HEK293 (cell line): ENCODE results near the gene KIAA1328.
A peak's percentile ranks its signal among the peaks of the same experiment; 100 is the strongest.

Experiments used
- CTCF ChIA-PET: fragments of 350-600 bp; formaldehyde crosslinking; extraction: SDS; loops from one replicate; lab custom pipeline; 2021; ENCODE audit warnings: antibody characterized with exemption; lab: Yijun Ruan, JAX
- POLR2A ChIA-PET: fragments of 300-600 bp; formaldehyde crosslinking; extraction: SDS; loops from one replicate; lab custom pipeline; 2020; ENCODE audit warnings: antibody characterized with exemption, inconsistent platforms; lab: Yijun Ruan, JAX
- H3K27ac ChIP-seq: fragments of 200-500 bp; sonication (Bioruptor generic); 2 replicates; pipeline ENCODE4 v1.5.1; 2014; ENCODE audit warnings: low read depth, low read length, control low read depth, inconsistent platforms; ENCODE audit errors: extremely low read depth
- H3K36me3 ChIP-seq, 2 experiments: fragments of 200-500 bp in 1 of 2; sonication (Bioruptor generic) in 1 of 2; 1 replicate in 1 of 2; 2 replicates in 1 of 2; pipeline ENCODE4 v1.5.1; 2014 to 2017; ENCODE audit warnings: inconsistent platforms in 2 of 2, low read length in 2 of 2; ENCODE audit not compliant: control insufficient read depth in 2 of 2, insufficient read depth in 1 of 2
- H3K4me1 ChIP-seq: fragments of 200-500 bp; sonication (Bioruptor generic); 2 replicates; pipeline ENCODE4 v1.5.1; 2014; ENCODE audit warnings: mild to moderate bottlenecking, low read length, inconsistent platforms; ENCODE audit not compliant: control insufficient read depth, insufficient read depth
- H3K4me3 ChIP-seq: 2 replicates; pipeline ENCODE4 v1.5.1; 2011; ENCODE audit warnings: low read depth, mild to moderate bottlenecking, control low read depth, low read length, moderate library complexity
- H3K9me3 ChIP-seq: fragments of 200-500 bp; sonication (Bioruptor generic); 2 replicates; pipeline ENCODE4 v1.5.1; 2014; ENCODE audit warnings: low read depth, low read length, inconsistent platforms; ENCODE audit not compliant: control insufficient read depth, insufficient read depth
- CTCF ChIP-seq: fragments of 450-650 bp; formaldehyde crosslinking; IDR thresholded peaks from 2 replicates; pipeline ENCODE4 v1.5.1; 2016; ENCODE audit warnings: missing biosample characterization, missing genetic modification characterization
- HOXA7 ChIP-seq: sonication (generic); formaldehyde crosslinking; IDR thresholded peaks from 2 replicates; pipeline ENCODE4 v1.8.1; 2022; ENCODE audit warnings: missing genetic modification reagents, borderline replicate concordance
- HOXC10 ChIP-seq: sonication (generic); formaldehyde crosslinking; IDR thresholded peaks from 2 replicates; pipeline ENCODE4 v1.8.1; 2023; ENCODE audit warnings: mild to moderate bottlenecking, missing genetic modification reagents
- HOXD13 ChIP-seq: sonication (generic); formaldehyde crosslinking; IDR thresholded peaks from 2 replicates; pipeline ENCODE4 v1.8.0; 2022; ENCODE audit warnings: missing genetic modification reagents, borderline replicate concordance
- MEIS1 ChIP-seq: sonication (generic); formaldehyde crosslinking; IDR thresholded peaks from 2 replicates; pipeline ENCODE4 v1.8.1; 2022; ENCODE audit warnings: missing genetic modification reagents, mild to moderate bottlenecking, borderline replicate concordance
- PBX3 ChIP-seq: sonication (generic); formaldehyde crosslinking; IDR thresholded peaks from 2 replicates; pipeline ENCODE4 v1.8.1; 2022; ENCODE audit warnings: mild to moderate bottlenecking, moderate library complexity, missing genetic modification reagents
- REST ChIP-seq: fragments of 450-650 bp; formaldehyde crosslinking; IDR thresholded peaks from 2 replicates; pipeline ENCODE4 v1.5.1; 2016; ENCODE audit warnings: missing biosample characterization, missing genetic modification characterization
- TRIM28 ChIP-seq: IDR thresholded peaks from 2 replicates; pipeline ENCODE4 v1.6.1; 2011; ENCODE audit warnings: low read length, control low read depth, borderline replicate concordance
- ZBTB26 ChIP-seq: fragments of 450-650 bp; formaldehyde crosslinking; optimal IDR thresholded peaks from 2 replicates; pipeline ENCODE3; 2016; ENCODE audit warnings: missing biosample characterization, mild to moderate bottlenecking, missing genetic modification characterization
- ZFP37 ChIP-seq: fragments of 450-650 bp; formaldehyde crosslinking; IDR thresholded peaks from 2 replicates; pipeline ENCODE4 v1.5.1; 2016; ENCODE audit warnings: missing biosample characterization, missing genetic modification characterization
- ZNF274 ChIP-seq, 2 experiments: fragments of 200-500 bp in 1 of 2; fragments of 450-650 bp in 1 of 2; sonication (Bioruptor generic) in 1 of 2; formaldehyde crosslinking in 1 of 2; IDR thresholded peaks; 2 replicates each; pipeline versions ENCODE4 v1.5.1 to v1.6.1; 2014 to 2016; ENCODE audit warnings: borderline replicate concordance in 1 of 2, inconsistent platforms in 1 of 2, low read length in 1 of 2, missing biosample characterization in 1 of 2, missing genetic modification characterization in 1 of 2
- ZNF280D ChIP-seq: fragments of 450-650 bp; formaldehyde crosslinking; IDR thresholded peaks from 2 replicates; pipeline ENCODE4 v1.5.1; 2016; ENCODE audit warnings: missing biosample characterization, missing genetic modification characterization
- ZNF350 ChIP-seq: fragments of 450-650 bp; formaldehyde crosslinking; IDR thresholded peaks from 2 replicates; pipeline ENCODE4 v1.5.0; 2017; ENCODE audit warnings: missing biosample characterization, mild to moderate bottlenecking, missing genetic modification characterization
- ZNF501 ChIP-seq: fragments of 450-650 bp; formaldehyde crosslinking; IDR thresholded peaks from 2 replicates; pipeline ENCODE4 v1.5.1; 2016; ENCODE audit warnings: missing biosample characterization, missing genetic modification characterization
- ZNF654 ChIP-seq: fragments of 450-650 bp; formaldehyde crosslinking; IDR thresholded peaks from 2 replicates; pipeline ENCODE4 v1.5.1; 2016; ENCODE audit warnings: low read depth, missing biosample characterization, missing genetic modification characterization
- ZNF704 ChIP-seq: fragments of 450-650 bp; formaldehyde crosslinking; IDR thresholded peaks from 2 replicates; pipeline ENCODE4 v1.5.1; 2016; ENCODE audit warnings: missing biosample characterization, missing genetic modification characterization

KIAA1328 gene

GRCh38 chr18:37265382-37265781 is 436.5 kb downstream of the KIAA1328 start (continued):
- no peak for TF ChIP-seq PBX3 (CRISPR knock-in tag)
- TF ChIP-seq ZFP37 = no peak
- TF ChIP-seq, all 188 proteins: peak for 0

GRCh38 chr18:37266290-37266689 is 437.4 kb downstream of the KIAA1328 start:
- TF ChIP-seq ZNF704 (tag by site-specific recombination) (no peak), CTCF (peak; percentile 39; the same call in 1 of the 2 replicates)
- H3K4me3 ChIP-seq = no peak overlapping the region
- POLR2A ChIA-PET = no interaction called here
- H3K9me3 ChIP-seq = no peaks in the 10 kb centered on the region
- no peaks in the 10 kb centered on the region for H3K36me3 ChIP-seq
- no peak overlapping the region for H3K27ac ChIP-seq
- no peaks in the 10 kb centered on the region for H3K4me1 ChIP-seq
- CTCF ChIA-PET = interaction anchor here (1.2 kb wide), 1 partner anchor 55 kb away, joined by 3 read pairs; no protein-coding TSS in a partner anchor

GRCh38 chr18:37270038-37270665 is 441.2 kb downstream of the KIAA1328 start:
- CTCF ChIA-PET = no interaction called here
- no peaks in the 10 kb centered on the region for H3K36me3 ChIP-seq
- no peak overlapping the region for H3K4me3 ChIP-seq
- no peaks in the 10 kb centered on the region for H3K4me1 ChIP-seq
- peak; percentile 80; the same call in 1 of the 2 replicates for TF ChIP-seq TRIM28
- peak; percentile 92 for TF ChIP-seq MEIS1 (CRISPR knock-in tag)
- peak; percentile 99 for TF ChIP-seq HOXA7 (CRISPR knock-in tag)
- peak; percentile 95 for TF ChIP-seq HOXD13 (CRISPR knock-in tag)
- TF ChIP-seq ZNF501 (tag by site-specific recombination) = peak; percentile 54; the same call in 1 of the 2 replicates
- TF ChIP-seq HOXC10 (CRISPR knock-in tag) = peak; percentile 99
- TF ChIP-seq ZNF280D = 0 out of 2 replicates have a peak, but pooled peaks have one; percentile 53
- TF ChIP-seq PBX3 (CRISPR knock-in tag) = peak; percentile 99
- TF ChIP-seq ZNF654 (tag by site-specific recombination) = no peak
- TF ChIP-seq REST (tag by site-specific recombination) = peak; percentile 100
- peak; percentile 16 for TF ChIP-seq ZBTB26 (tag by site-specific recombination)
- TF ChIP-seq ZNF350 = no peak
- peak; percentile 72; the same call in 1 of the 2 replicates for TF ChIP-seq ZFP37
- no peak for TF ChIP-seq ZNF274 (IDR thresholded peaks at IDR 0.05; ENCODE audit: low read length)
- TF ChIP-seq ZNF274 (tag by site-specific recombination; IDR thresholded peaks at IDR 0.05; ENCODE audit: borderline replicate concordance) = no peak
- no peak overlapping the region for H3K27ac ChIP-seq
- no peaks in the 10 kb centered on the region for H3K9me3 ChIP-seq
- POLR2A ChIA-PET = no interaction called here
